Prostate gland (tissue), 2 donors: ENCODE results near the gene CFAP68.

Source experiments
- CTCF ChIP-seq, 4 experiments: fragments of 200-600 bp in 2 of 4; fragments of 450-650 bp in 2 of 4; sonication (generic) in 2 of 4; IDR thresholded peaks; 1 replicate in 3 of 4; 2 replicates in 1 of 4; pipeline ENCODE4 v1.5.1; 2016 to 2019; ENCODE audit warnings: antibody characterized with exemption in 4 of 4, mild to moderate bottlenecking in 2 of 4, moderate library complexity in 2 of 4
- POLR2A ChIP-seq: fragments of 450-650 bp; IDR thresholded peaks from one replicate; pipeline ENCODE4 v1.6.1; 2016; ENCODE audit warnings: antibody characterized with exemption, mild to moderate bottlenecking
- POLR2AphosphoS5 ChIP-seq: sonication (generic); formaldehyde crosslinking; IDR thresholded peaks from one replicate; pipeline ENCODE4 v1.6.1; 2017; ENCODE audit warnings: antibody characterized with exemption

GRCh38 chr11:111835665-111836064 is 43.7 kb upstream of the CFAP68 start:
- no peak for TF ChIP-seq CTCF (IDR thresholded peaks at IDR 0.05)
- no peak for TF ChIP-seq POLR2AphosphoS5
- no peak for TF ChIP-seq POLR2A
